Measurements from ENCODE around the gene SLC8A2. TPM values are rescaled to one million over a fixed set of nuclear protein-coding genes. Genes with fewer than 3 reads are reported as not detected.

The SLC8A2 gene
- total and polyA plus RNA-seq, 2 experiments from 2014 or later: 0.86 to 10.0 TPM

DNA sequence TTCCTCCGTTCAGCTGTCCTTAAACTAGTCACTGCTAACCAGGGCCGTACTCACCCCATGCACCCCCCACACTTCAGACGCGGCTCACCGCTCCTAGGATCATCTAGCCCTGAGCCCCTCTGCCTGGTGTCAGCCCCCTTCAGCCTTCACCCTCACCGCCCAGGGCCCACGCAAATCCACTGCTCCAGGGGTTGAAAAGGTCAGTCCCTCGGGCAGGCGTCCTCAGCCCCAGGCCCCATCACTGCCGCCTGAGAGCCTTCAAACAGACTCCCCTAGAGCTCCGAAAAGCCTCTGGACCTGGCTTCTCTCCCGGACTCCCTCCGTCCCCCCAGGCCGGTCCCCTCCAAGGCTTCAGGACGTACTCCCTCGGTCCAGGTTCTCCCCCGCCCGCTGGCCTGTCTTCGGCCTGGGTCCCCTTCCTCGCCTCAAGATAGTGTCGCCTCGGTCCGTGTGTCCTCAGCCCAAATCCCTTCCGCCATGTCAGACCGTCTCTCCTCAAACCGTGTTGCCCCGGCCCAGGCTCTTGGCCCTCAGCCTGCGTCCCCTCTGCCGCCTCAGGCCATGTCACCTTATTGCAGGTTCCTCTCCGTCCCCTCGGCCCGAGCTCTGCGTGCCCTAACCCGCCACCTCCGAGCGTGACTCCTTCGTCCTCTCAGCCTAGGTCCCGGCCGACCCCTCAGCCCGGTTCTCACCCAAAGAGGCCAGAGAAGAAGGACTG lies 42.6 kb upstream of the SLC8A2 start:
- H3K4me1 ChIP-seq (ENCODE audit: insufficient read depth): peaks cover 9% of the 10 kb centered on the region; the same call in 1 of the 2 replicates
- peak overlapping the region; percentile 98 for H3K4me2 ChIP-seq
- H3K27ac Mint-ChIP-seq: peak overlapping the region; percentile 95
- no peaks in the 10 kb centered on the region; the same call in 2 of the 3 replicates for H3K9me3 Mint-ChIP-seq
- H3K79me2 ChIP-seq (replicated peaks; ENCODE audit: insufficient read depth): peaks cover 49% of the 10 kb centered on the region
- H3K4me3 Mint-ChIP-seq: peak overlapping the region; percentile 97
- no peaks in the 10 kb centered on the region for H3K36me3 ChIP-seq (ENCODE audit: insufficient read depth)
- H3K27me3 Mint-ChIP-seq (ENCODE audit: insufficient read depth, low read depth, poor library complexity): peaks cover 29% of the 10 kb centered on the region
- DNase-seq (ENCODE audit: low spot score) (no peak), ATAC-seq (peak; percentile 8)
- peaks cover 25% of the 10 kb centered on the region for H3K4me1 Mint-ChIP-seq
- H3K9me2 ChIP-seq (ENCODE audit: insufficient read depth): no peaks in the 10 kb centered on the region
- H3K27ac ChIP-seq (ENCODE audit: low read depth): 0 out of 2 replicates have a peak overlapping the region, but pooled peaks have one; percentile 69
- peak overlapping the region; percentile 99 for H3K4me3 ChIP-seq
- 0 out of 2 replicates have a peak overlapping the region, but pooled peaks have one; percentile 61 for H2AFZ ChIP-seq
- no peaks in the 10 kb centered on the region for H3F3A ChIP-seq (replicated peaks; ENCODE audit: low read depth)
- H4K20me1 ChIP-seq (replicated peaks; ENCODE audit: insufficient read depth): peaks cover 4% of the 10 kb centered on the region
- H3K36me3 Mint-ChIP-seq (ENCODE audit: low read depth): no peaks in the 10 kb centered on the region
- no peaks in the 10 kb centered on the region for H3K27me3 ChIP-seq (ENCODE audit: insufficient read depth)
- no peak for TF ChIP-seq REST (IDR thresholded peaks at IDR 0.05; ENCODE audit: unreplicated experiment)

DNA sequence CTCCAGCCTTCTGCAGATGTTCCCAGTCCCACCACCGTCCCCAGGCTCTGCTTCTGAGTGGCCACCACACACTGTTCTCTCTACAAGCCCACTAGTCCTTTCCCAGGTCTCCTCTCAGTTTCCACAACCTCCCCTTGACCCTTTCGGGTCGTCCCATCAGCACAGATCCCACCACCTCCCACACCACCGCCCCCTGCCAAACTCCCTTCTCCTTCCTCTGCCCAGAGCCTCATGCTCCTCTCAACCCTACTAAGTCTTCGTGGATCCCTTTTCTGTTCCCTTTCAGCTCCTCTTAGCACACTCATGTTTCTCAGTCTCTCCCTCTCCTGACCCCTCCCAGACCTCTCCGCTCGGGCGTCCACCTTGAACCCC lies 41.2 kb upstream of the SLC8A2 start:
- 0 out of 2 replicates have a peak overlapping the region, but pooled peaks have one; percentile 23 for H3K4me3 ChIP-seq
- Mint-ChIP-seq H3K36me3 (ENCODE audit: low read depth) (no peaks in the 10 kb centered on the region), H3K27me3 (ENCODE audit: insufficient read depth, low read depth, poor library complexity) (peaks cover 25% of the 10 kb centered on the region), H3K9me3 (no peaks in the 10 kb centered on the region; the same call in 2 of the 3 replicates), H3K27ac (0 out of 2 replicates have a peak overlapping the region, but pooled peaks have one; percentile 28), H3K4me1 (peaks cover 25% of the 10 kb centered on the region), H3K4me3 (peak overlapping the region; percentile 97)
- ATAC-seq: no peak
- no peak overlapping the region for H2AFZ ChIP-seq
- peaks cover 9% of the 10 kb centered on the region; the same call in 1 of the 2 replicates for H3K4me1 ChIP-seq (ENCODE audit: insufficient read depth)
- H3K36me3 ChIP-seq (ENCODE audit: insufficient read depth): no peaks in the 10 kb centered on the region
- no peaks in the 10 kb centered on the region for H3K9me2 ChIP-seq (ENCODE audit: insufficient read depth)
- DNase-seq (ENCODE audit: low spot score): no peak
- peaks cover 61% of the 10 kb centered on the region for H3K79me2 ChIP-seq (replicated peaks; ENCODE audit: insufficient read depth)
- peaks cover 9% of the 10 kb centered on the region for H4K20me1 ChIP-seq (replicated peaks; ENCODE audit: insufficient read depth)
- H3K27ac ChIP-seq (ENCODE audit: low read depth): no peak overlapping the region
- H3F3A ChIP-seq (replicated peaks; ENCODE audit: low read depth): no peaks in the 10 kb centered on the region
- no peaks in the 10 kb centered on the region for H3K27me3 ChIP-seq (ENCODE audit: insufficient read depth)
- no peak overlapping the region for H3K4me2 ChIP-seq
- no peak for TF ChIP-seq CTCF (conservative IDR thresholded peaks at IDR 0.05; ENCODE audit: low read depth in 2 of 2)
- TF ChIP-seq JUNB (IDR thresholded peaks at IDR 0.05; ENCODE audit: unreplicated experiment): no peak
- no peak for TF ChIP-seq REST (IDR thresholded peaks at IDR 0.05; ENCODE audit: unreplicated experiment)
- no peak for TF ChIP-seq ZNF114 (CRISPR knock-in tag; IDR thresholded peaks at IDR 0.05)
- TF ChIP-seq CREB1 (CRISPR knock-in tag; IDR thresholded peaks at IDR 0.05; ENCODE audit: low read depth): no peak
- TF ChIP-seq POLR2AphosphoS5 (IDR thresholded peaks at IDR 0.05; ENCODE audit: low read depth): no peak
